Cardiac muscle cell (in vitro differentiated cells and primary cell): ENCODE results near the gene NT5DC4. TPM values are rescaled to one million over a fixed set of nuclear protein-coding genes. Genes with fewer than 3 reads are reported as not detected.

Experiments
- DNase-seq, 2 donors: peaks; one replicate each; pipeline versions ENCODE4 v3.0.0 to v3.0.0-alpha.2; 2010 to 2017; ENCODE audit warnings: low read depth in 1 of 2, low spot score in 1 of 2
- H3K27ac ChIP-seq: fragments of 200-600 bp; sonication (generic); 2 replicates; pipeline ENCODE4 v1.5.1; 2016
- H3K27me3 ChIP-seq: fragments of 200-600 bp; sonication (generic); 2 replicates; pipeline ENCODE4 v1.6.0; 2016; ENCODE audit warnings: control low read depth
- H3K36me3 ChIP-seq: fragments of 200-600 bp; sonication (generic); 2 replicates; pipeline ENCODE4 v1.5.1; 2016; ENCODE audit warnings: control low read depth
- H3K4me1 ChIP-seq: fragments of 200-600 bp; sonication (generic); 2 replicates; pipeline ENCODE4 v1.8.1; 2017; ENCODE audit warnings: low read depth, mild to moderate bottlenecking, mixed run types
- H3K4me3 ChIP-seq: fragments of 200-600 bp; sonication (generic); 2 replicates; pipeline ENCODE4 v1.5.1; 2016; ENCODE audit warnings: mild to moderate bottlenecking
- H3K9me3 ChIP-seq: fragments of 200-600 bp; sonication (generic); 2 replicates; pipeline ENCODE4 v1.5.1; 2017; ENCODE audit warnings: low read depth, mild to moderate bottlenecking, control low read depth
- polyA plus RNA-seq: library from polyadenylated mRNA; unstranded; fragments of >200 nt; fragmentation: Nextera tagmentation; extraction: Ambion mirVana; gene quantifications from 2 replicates; pipeline ENCODE4 v1.2.1, GENCODE V29; 2016
- total RNA-seq: library from RNA; depleted of rRNA; stranded (reverse); fragments of >200 nt; gene quantifications from 2 replicates; pipeline ENCODE4 v1.2.3, GENCODE V29; 2016
- TF ChIP-seq, protein P1 (sequence below): IDR thresholded peaks from 2 replicates; pipeline ENCODE4 v1.5.1; 2012; ENCODE audit warnings: low read depth, mild to moderate bottlenecking, low read length

Gene NT5DC4
- total and polyA plus RNA-seq, 2 experiments from 2014 or later: not detected

DNA sequence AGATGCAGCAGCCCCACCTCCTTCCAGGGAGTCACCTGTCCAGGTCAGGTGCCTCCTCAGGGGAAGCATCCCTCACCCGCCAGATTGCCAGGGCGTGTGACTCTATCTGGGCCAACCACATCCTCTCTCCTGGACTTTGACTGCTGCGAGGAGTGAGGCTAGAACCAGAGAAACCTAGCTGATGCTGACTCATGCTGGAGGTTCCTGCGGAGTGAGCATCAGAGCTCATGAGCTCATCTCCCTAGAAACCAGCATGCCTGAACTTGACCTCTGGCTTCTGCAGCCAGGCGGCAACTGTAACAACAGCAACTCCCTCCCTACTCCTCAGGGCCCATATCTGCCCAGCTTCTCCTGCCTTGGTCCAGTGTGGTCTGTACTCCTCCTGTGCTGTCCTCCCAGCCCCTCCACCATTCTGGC, 28.3 kb upstream of the NT5DC4 start:
- peak in 1 of 2 donors; percentile 90 for DNase-seq

DNA sequence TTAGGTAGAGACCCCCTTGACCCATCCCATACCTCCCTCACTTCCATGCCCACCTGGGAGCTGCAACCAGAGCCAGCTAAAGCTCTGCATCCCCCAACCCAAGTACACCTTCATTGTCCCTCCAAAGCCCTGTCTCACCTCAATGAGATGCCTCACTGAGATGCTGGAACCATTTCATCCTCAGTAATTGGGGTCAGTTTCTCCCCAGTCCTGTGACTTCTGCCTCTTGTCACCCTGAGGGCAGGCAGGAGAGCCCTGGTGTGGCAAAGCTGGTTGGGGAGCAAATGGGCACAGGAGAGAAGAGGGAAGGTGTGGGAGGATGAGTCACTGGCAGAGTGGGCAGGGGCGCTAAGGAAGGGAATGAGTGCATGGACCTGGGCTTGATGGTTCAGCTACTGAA, 27.9 kb upstream of the NT5DC4 start:
- TF ChIP-seq, protein P1, sequence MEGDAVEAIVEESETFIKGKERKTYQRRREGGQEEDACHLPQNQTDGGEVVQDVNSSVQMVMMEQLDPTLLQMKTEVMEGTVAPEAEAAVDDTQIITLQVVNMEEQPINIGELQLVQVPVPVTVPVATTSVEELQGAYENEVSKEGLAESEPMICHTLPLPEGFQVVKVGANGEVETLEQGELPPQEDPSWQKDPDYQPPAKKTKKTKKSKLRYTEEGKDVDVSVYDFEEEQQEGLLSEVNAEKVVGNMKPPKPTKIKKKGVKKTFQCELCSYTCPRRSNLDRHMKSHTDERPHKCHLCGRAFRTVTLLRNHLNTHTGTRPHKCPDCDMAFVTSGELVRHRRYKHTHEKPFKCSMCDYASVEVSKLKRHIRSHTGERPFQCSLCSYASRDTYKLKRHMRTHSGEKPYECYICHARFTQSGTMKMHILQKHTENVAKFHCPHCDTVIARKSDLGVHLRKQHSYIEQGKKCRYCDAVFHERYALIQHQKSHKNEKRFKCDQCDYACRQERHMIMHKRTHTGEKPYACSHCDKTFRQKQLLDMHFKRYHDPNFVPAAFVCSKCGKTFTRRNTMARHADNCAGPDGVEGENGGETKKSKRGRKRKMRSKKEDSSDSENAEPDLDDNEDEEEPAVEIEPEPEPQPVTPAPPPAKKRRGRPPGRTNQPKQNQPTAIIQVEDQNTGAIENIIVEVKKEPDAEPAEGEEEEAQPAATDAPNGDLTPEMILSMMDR: no peak
- Histone ChIP-seq H3K9me3 (no peaks in the 10 kb centered on the region), H3K4me3 (no peak overlapping the region), H3K27me3 (no peaks in the 10 kb centered on the region), H3K4me1 (no peaks in the 10 kb centered on the region), H3K36me3 (no peaks in the 10 kb centered on the region), H3K27ac (no peak overlapping the region)
- DNase-seq: no peak

More for the DNA sequence above, 28.3 kb upstream of the NT5DC4 start:
- H3K27ac ChIP-seq: no peak overlapping the region
- TF ChIP-seq, protein P1: no peak
- H3K4me3 ChIP-seq: no peak overlapping the region
- no peaks in the 10 kb centered on the region for H3K36me3 ChIP-seq
- no peaks in the 10 kb centered on the region for H3K27me3 ChIP-seq
- no peaks in the 10 kb centered on the region for H3K9me3 ChIP-seq
- H3K4me1 ChIP-seq: no peaks in the 10 kb centered on the region

DNA sequence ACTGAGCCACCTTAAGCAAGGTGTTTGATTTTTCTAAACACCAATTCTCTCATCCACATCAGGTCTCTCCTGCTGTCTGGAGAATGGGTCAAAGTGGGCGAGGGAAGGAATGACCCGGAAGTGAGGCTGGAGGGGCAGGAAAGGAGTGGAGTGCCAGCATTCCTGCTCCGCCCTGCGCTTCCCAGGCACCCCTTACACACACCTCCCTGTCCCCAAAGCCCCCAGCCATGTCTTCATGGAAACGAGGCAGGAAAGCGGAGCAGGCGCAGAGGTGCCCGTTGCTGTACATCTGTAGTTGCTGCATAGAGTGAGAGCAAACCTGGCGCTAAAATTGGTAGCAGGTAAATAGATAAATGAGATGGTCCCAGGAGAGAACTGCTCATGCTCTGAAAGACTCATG, 27.2 kb upstream of the NT5DC4 start:
- H3K27me3 ChIP-seq: no peaks in the 10 kb centered on the region
- no peaks in the 10 kb centered on the region for H3K9me3 ChIP-seq
- H3K27ac ChIP-seq: no peak overlapping the region
- DNase-seq: no peak
- no peaks in the 10 kb centered on the region for H3K36me3 ChIP-seq
- TF ChIP-seq, protein P1: no peak
- H3K4me3 ChIP-seq: no peak overlapping the region
- H3K4me1 ChIP-seq: no peaks in the 10 kb centered on the region

DNA sequence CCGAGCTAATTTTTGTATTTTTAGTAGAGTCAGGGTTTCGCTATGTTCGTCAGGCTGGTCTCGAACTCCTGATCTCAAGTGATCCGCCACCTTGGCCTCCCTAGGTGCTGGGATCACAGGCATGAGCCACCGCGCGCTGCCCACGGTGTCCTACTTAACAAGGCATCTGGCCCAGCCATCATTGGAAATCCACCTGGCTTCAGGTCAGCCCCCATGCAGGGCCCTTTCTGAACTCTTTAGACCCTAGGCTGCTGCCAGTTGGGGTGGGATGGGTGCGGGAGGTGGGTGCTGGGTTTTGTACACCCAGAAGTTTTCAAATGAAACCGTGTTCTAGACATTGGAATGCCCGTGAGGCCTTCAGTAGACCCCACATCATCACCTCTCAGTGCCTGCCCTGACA, 26.6 kb upstream of the NT5DC4 start:
- TF ChIP-seq, protein P1: no peak
- Histone ChIP-seq H3K27me3 (no peaks in the 10 kb centered on the region), H3K9me3 (no peaks in the 10 kb centered on the region), H3K4me1 (no peaks in the 10 kb centered on the region), H3K4me3 (no peak overlapping the region), H3K36me3 (no peaks in the 10 kb centered on the region), H3K27ac (no peak overlapping the region)
- no peak for DNase-seq

DNA sequence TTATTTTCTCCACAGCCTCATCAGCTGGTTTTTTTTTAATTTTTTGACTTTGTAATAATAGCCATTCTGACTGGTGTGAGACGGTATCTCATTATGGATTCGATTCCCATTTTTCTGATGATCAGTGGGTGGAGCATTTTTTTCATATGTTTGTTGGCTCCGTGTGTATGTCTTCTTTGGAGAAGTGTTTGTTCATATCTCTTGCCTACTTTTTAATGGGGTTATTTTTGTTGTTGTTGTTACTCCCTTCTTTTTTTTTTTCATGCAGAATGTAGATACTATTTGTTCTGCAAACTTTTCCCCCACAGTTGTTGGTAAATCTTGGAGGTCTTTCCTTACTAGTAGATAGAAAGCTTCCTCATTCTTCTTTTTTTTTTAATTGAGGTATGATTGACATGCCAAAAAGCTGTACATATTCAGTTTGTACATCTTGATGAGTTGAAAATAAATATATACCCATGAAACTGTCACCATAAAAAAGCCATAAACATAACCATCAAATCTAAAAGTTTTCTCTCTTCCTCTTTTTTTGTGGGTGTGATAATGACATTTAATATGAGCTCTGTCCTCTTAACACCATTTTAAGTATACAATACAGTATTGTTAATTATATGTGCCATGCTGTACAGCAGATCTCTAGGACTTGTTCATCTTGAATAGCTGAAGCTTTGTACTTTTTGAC, 21.8 kb upstream of the NT5DC4 start:
- Histone ChIP-seq H3K27ac (no peak overlapping the region), H3K4me1 (no peaks in the 10 kb centered on the region), H3K27me3 (no peaks in the 10 kb centered on the region), H3K36me3 (no peaks in the 10 kb centered on the region), H3K4me3 (no peak overlapping the region), H3K9me3 (no peaks in the 10 kb centered on the region)
- TF ChIP-seq, protein P1: no peak
- no peak for DNase-seq
